Brain microvascular endothelial cell (primary cell): ENCODE data around the gene CACNG5.

Source experiments
- DNase-seq: peaks from one replicate; pipeline ENCODE4 v3.0.0-alpha.2; 2020
- H3K27ac ChIP-seq: fragments of 250-450 bp; sonication (Bioruptor Pico); 2 replicates; pipeline ENCODE4 v1.5.1; 2020; ENCODE audit warnings: mild to moderate bottlenecking, moderate library complexity
- H3K27me3 ChIP-seq: fragments of 250-450 bp; sonication (Bioruptor Pico); replicated peaks from 2 replicates; pipeline ENCODE4 v1.5.1; 2020; ENCODE audit warnings: mild to moderate bottlenecking
- H3K36me3 ChIP-seq: fragments of 250-450 bp; sonication (Bioruptor Pico); replicated peaks from 2 replicates; pipeline ENCODE4 v1.5.1; 2020; ENCODE audit warnings: mild to moderate bottlenecking
- H3K4me3 ChIP-seq: 2 replicates; pipeline ENCODE4 v1.5.1; 2011; ENCODE audit warnings: low read depth, mild to moderate bottlenecking, control low read depth, low read length, moderate library complexity
- CTCF ChIP-seq: IDR thresholded peaks from 2 replicates; pipeline ENCODE4 v1.5.1; 2011; ENCODE audit warnings: low read depth, mild to moderate bottlenecking, moderate library complexity, low read length, control low read depth, inconsistent platforms; ENCODE audit errors: missing control alignments
- in situ Hi-C: cut with HindIII; loops from 2 replicates; pipeline ENCODE4 v1.10.0; 2017; ENCODE audit warnings: low sequenced_read_pairs, low pct_ligation_motif_present

The CACNG5 gene, protein sequence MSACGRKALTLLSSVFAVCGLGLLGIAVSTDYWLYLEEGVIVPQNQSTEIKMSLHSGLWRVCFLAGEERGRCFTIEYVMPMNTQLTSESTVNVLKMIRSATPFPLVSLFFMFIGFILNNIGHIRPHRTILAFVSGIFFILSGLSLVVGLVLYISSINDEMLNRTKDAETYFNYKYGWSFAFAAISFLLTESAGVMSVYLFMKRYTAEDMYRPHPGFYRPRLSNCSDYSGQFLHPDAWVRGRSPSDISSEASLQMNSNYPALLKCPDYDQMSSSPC

DNA sequence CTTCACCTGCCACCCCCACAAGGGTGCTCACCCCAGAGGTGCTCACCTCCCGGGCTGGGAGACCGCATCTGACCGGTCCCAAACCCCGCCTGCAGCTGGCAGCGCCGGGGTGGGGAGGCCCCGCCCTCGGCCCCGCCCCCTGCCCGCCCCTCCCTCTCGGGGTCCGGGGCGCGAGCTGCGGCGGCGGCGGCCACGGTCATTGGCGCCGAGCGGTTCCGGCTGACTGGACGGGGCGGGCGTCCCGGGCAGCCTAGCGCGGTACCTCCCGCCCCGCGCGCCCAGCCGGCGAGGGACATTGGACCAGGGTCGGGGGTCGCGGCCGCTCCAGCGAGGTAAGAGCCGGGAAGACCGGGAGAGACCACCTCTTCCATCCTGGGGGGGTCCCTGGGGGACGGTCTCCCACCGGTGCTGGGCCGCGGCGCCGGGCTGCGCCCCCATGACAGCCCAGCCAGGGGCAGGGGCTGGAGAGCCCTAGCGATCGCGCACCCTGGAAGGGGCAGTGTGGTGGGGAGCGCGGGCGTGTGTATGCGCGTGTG, at the start of gene CACNG5:
CACNG5 (plus strand) TSS at position 199 of the 536 bp plus-strand sequence. CDS start 42,216 bp downstream, outside the sequence.
- H3K36me3 ChIP-seq: no peaks in the 10 kb centered on the region
- H3K4me3 ChIP-seq: no peak within 1 kb of the TSS
- in situ Hi-C loops: no loop called here
- peaks cover 27% of the 10 kb centered on the region for H3K27me3 ChIP-seq
- DNase-seq: no peak
- no peak for TF ChIP-seq CTCF
- no peak within 1 kb of the TSS for H3K27ac ChIP-seq

DNA sequence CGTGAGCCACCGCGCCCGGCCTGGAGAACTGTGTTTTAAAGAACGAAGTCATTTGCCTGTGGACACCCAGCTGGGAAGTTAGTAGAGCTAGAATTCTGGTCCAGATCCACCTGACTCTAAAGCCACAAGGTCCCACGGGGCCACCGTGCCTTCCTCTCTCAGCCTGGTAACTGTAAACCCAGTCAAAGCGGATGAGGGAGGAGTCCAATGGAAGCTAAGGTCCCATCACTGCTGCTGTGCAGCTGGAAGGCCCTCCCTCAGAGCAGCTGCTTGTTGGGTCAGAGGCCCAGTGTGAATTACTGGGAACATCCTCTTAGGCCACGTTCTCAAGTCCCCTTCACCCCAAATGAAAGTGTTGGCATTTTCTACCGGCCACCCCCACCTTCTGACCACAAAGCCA, 48.8 kb upstream of the CACNG5 start:
- H3K36me3 ChIP-seq: peaks cover 19% of the 10 kb centered on the region
- in situ Hi-C loops: no loop called here
- H3K27me3 ChIP-seq: no peaks in the 10 kb centered on the region

DNA sequence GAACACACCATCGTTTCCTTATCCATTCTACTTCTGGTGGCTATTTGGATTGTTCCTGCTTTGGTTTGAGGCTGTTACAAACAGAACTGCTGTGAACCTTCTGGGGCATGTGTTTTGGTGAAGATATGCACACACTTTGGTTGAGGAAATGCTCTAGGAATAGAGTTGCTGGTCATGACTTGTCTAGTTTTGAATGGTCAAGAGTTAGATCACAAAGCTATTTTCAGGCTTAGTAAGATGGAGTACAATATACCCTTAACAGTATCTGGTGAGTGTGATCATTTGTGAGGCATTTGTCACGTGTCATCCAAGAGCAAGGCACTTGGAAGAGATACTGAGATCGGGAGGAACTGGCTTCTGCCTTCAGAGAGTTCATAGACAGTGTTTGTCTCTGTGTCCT, 47.0 kb upstream of the CACNG5 start:
- in situ Hi-C loops: no loop called here
- Histone ChIP-seq H3K27me3 (no peaks in the 10 kb centered on the region), H3K36me3 (peaks cover 19% of the 10 kb centered on the region), H3K4me3 (no peak overlapping the region), H3K27ac (no peak overlapping the region)
- no peak for TF ChIP-seq CTCF
- no peak for DNase-seq

More for the DNA sequence above, 48.8 kb upstream of the CACNG5 start:
- DNase-seq: no peak
- Histone ChIP-seq H3K27ac (no peak overlapping the region), H3K4me3 (no peak overlapping the region)
- no peak for TF ChIP-seq CTCF

- H3K27ac ChIP-seq: no peak overlapping the region
- H3K27me3 ChIP-seq: no peaks in the 10 kb centered on the region
- DNase-seq: no peak
- in situ Hi-C loops: no loop called here
- peaks cover 19% of the 10 kb centered on the region for H3K36me3 ChIP-seq
- no peak for TF ChIP-seq CTCF
- no peak overlapping the region for H3K4me3 ChIP-seq
Measured at GRCh38 chr17:66789093-66789492, 45.8 kb upstream of the CACNG5 start.

- H3K4me3 ChIP-seq: no peak overlapping the region
- in situ Hi-C loops: no loop called here
- no peak overlapping the region for H3K27ac ChIP-seq
- no peaks in the 10 kb centered on the region for H3K27me3 ChIP-seq
- H3K36me3 ChIP-seq: peaks cover 19% of the 10 kb centered on the region
- no peak for TF ChIP-seq CTCF
- DNase-seq: no peak
Measured at GRCh38 chr17:66789961-66790437, 44.9 kb upstream of the CACNG5 start.

DNA sequence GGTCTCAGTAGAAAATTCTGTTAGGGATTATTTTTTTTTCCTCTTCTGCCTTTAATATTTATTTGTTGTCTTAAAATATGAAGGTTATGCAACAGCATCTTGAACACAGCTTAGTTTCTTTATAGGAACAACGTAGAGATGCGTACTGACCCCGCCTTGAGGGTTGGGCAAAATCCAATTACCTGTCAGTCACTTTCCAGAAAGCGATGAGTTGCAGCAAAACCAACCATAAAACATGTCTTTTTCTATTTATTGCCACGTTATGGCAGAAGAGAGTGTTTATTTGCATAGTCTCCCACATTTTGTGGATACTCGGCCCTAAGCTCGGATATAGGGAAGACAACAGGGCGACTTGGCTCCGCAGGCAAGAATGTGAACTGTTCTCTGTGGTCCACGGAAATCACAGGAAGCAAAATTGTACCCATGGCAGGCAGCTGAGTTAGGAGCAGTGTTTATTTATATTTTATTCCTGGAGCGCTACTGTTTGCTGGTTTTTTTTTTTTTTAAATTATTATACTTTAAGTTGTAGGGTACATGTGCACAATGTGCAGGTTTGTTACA, 44.3 kb upstream of the CACNG5 start:
- H3K27ac ChIP-seq: no peak overlapping the region
- TF ChIP-seq CTCF: peak; percentile 21
- peaks cover 19% of the 10 kb centered on the region for H3K36me3 ChIP-seq
- DNase-seq: no peak
- no peaks in the 10 kb centered on the region for H3K27me3 ChIP-seq
- in situ Hi-C loops: no loop called here
- no peak overlapping the region for H3K4me3 ChIP-seq
